Stomach smooth muscle (tissue), 2 donors: ENCODE measurements around the gene PSMB8.

Experiments
- H3K27ac ChIP-seq: one replicate; pipeline ENCODE4 v1.7.0; 2013; ENCODE audit warnings: mild to moderate bottlenecking, low read length, inconsistent platforms
- H3K27me3 ChIP-seq, 2 donors: one replicate each; pipeline ENCODE4 v1.7.0; 2013; ENCODE audit warnings: low read length in 2 of 2; ENCODE audit not compliant: insufficient read depth in 2 of 2, control insufficient read depth in 1 of 2
- H3K36me3 ChIP-seq, 2 donors: one replicate each; pipeline ENCODE4 v1.7.0; 2013; ENCODE audit warnings: low read length in 2 of 2; ENCODE audit not compliant: control insufficient read depth in 2 of 2, insufficient read depth in 2 of 2
- H3K4me1 ChIP-seq: one replicate; pipeline ENCODE4 v1.7.0; 2013; ENCODE audit warnings: low read length; ENCODE audit not compliant: control insufficient read depth, insufficient read depth
- H3K4me3 ChIP-seq, 2 donors: one replicate each; pipeline ENCODE4 v1.7.0; 2013; ENCODE audit warnings: low read length in 2 of 2
- H3K9ac ChIP-seq, 2 donors: one replicate each; pipeline ENCODE4 v1.7.0; 2013; ENCODE audit warnings: low read length in 2 of 2, mild to moderate bottlenecking in 1 of 2
- H3K9me3 ChIP-seq, 2 donors: one replicate each; pipeline ENCODE4 v1.7.0; 2013; ENCODE audit warnings: low read length in 2 of 2; ENCODE audit not compliant: control insufficient read depth in 2 of 2
- donor health status: healthy.
- donor health status: Pancreatic carcinoma.

The PSMB8 gene

DNA sequence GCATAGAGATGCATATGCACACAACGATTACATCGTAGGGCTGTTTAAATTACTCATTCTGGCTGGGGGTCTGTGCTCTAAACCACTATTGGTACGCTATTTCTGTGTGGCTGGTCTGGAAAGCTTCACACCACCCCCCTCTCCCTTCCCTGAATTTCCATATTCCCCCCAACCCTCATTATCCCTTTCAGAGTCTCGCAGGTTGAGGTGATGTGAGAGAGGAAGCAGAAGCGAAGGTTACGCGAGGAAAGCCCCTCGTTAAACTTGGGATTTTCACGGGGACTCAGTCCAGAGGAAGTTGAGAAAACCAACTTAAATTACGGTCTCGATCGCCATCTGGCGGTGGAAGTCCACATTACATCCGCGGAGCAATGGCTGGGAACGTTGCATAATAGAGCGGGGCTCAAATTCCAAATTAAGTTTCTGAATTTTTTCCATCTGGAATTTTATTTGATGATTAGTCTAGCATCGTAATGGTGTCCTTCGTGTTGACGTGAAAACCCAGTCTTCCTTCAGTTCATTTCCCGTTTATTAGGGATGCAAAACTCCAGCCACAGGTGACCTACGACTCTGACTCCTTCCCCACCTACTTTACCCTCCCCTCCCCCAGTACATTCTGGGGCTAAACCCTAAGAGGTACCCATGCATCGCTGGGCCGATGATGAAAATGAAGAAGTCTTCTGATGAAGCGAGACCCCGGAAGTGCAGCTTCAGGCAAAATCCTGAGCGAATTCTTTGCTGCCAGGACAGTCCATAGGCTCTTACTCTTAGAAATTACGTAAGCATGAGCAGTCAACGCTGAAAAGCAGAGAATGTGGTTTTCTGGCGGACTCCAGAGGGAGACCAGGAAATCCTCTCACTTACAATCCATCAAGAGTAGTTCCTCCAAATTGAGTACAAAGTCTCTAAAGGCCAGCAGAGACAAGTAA lies 46.7 kb downstream of the PSMB8 start:
- Histone ChIP-seq H3K4me3 (peak overlapping the region in 1 of 2 donors; percentile 64), H3K9me3 (peaks cover 0 to 11% of the 10 kb centered on the region in 2 donors), H3K9ac (peak overlapping the region in 1 of 2 donors; percentile 36), H3K4me1 (peaks cover 4% of the 10 kb centered on the region), H3K27me3 (peaks cover 8 to 15% of the 10 kb centered on the region in 2 donors), H3K27ac (no peak overlapping the region), H3K36me3 (no peaks in the 10 kb centered on the region)

DNA sequence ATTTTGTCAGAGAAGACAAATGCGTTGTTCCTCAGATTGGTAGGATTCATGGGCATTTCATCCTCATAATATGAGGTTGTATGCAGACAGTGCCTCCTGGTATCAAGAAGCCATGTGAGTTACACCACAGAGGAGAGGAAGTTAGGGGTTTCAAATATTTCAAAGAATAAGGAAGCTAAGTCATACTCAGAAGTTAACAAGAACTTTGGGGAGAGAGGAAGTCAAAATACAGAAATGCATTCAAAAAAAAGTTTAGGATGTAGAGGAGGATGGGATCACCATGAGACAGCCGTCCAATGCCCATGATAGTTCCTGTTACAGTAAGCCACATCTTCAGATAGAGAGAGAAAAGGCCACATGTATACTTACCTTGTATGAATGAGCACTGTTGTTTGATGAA lies 49.3 kb downstream of the PSMB8 start:
- Histone ChIP-seq H3K27ac (no peak overlapping the region), H3K27me3 (peaks cover 12 to 18% of the 10 kb centered on the region in 2 donors), H3K9me3 (peaks cover 0 to 6% of the 10 kb centered on the region in 2 donors), H3K4me1 (peaks cover 4% of the 10 kb centered on the region), H3K36me3 (no peaks in the 10 kb centered on the region), H3K9ac (no peak overlapping the region), H3K4me3 (no peak overlapping the region)

DNA sequence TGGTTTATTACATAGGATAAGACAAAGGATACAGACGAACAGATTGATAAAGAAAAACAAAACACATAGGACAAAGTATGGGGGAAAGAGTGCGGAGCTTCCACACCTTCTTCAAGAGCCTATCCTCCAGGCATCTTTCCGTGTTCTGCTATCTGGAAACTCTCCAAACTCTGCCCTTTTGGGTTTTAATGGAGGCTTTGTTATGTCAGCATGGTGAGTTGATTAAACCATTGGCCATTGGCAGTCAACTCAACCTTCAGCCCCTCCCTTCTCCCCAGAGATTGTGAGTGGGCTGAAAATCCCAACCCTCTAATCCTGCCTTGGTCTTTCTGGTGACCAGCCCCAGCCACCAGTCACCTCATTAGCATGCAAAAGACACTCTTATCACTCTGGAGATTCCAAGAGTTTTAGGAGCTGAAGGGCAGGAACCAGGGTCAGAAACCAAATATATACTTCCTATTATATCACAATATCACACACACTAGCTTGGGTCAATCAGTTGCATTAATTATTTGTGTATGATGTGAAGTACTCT lies 50.9 kb downstream of the PSMB8 start:
- Histone ChIP-seq H3K4me1 (peaks cover 4% of the 10 kb centered on the region), H3K36me3 (no peaks in the 10 kb centered on the region)

More for the DNA sequence above, 50.9 kb downstream of the PSMB8 start:
- peaks cover 12 to 18% of the 10 kb centered on the region in 2 donors for H3K27me3 ChIP-seq
- H3K9me3 ChIP-seq: no peaks in the 10 kb centered on the region
- no peak overlapping the region for H3K9ac ChIP-seq
- H3K27ac ChIP-seq: no peak overlapping the region
- H3K4me3 ChIP-seq: no peak overlapping the region
